Esophagus squamous epithelium (tissue), 4 donors: Measurements from ENCODE around the gene SUCLG2.

Experiments used
- POLR2A ChIP-seq, 4 donors: fragments of 450-650 bp; IDR thresholded peaks; one replicate each; pipeline ENCODE4 v1.6.1; 2017; ENCODE audit warnings: antibody characterized with exemption in 4 of 4, mild to moderate bottlenecking in 4 of 4, moderate library complexity in 3 of 4
- TF ChIP-seq, protein P1 (sequence below), 6 experiments: fragments of 450-650 bp in 4 of 6; fragments of 200-600 bp in 2 of 6; sonication (generic) in 2 of 6; IDR thresholded peaks; one replicate each; pipeline ENCODE4 v1.5.1; 2016 to 2019; ENCODE audit warnings: antibody characterized with exemption in 6 of 6, mild to moderate bottlenecking in 4 of 6, moderate library complexity in 4 of 6

DNA sequence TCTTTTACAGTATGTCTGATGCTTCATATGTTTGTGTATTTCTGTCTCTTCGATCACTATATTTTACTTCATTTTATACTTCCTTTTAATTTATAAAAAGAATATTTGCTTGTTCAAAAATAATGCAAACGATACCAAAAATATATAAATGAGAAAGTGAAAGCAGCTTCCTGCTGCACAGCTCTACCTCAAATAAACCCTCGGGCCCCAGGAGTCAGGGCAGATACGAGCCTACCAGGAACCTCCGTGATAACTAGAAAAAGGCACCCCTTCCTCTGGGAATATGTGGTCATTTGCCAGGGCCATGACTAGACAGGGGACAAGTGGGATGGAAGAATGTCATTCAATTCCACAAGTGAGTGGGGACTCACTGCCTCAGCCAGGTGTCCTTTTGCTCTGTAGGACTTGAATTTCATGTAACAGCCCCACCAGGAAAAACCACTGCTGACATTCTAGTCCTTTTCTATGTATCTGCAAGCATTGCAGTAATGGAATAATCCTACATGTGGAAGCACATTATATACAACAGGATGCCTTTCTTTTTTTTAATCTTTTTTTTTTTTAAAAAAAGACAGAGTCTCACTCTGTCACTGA is 133.3 kb downstream of the SUCLG2 start:
- TF ChIP-seq, protein P1, sequence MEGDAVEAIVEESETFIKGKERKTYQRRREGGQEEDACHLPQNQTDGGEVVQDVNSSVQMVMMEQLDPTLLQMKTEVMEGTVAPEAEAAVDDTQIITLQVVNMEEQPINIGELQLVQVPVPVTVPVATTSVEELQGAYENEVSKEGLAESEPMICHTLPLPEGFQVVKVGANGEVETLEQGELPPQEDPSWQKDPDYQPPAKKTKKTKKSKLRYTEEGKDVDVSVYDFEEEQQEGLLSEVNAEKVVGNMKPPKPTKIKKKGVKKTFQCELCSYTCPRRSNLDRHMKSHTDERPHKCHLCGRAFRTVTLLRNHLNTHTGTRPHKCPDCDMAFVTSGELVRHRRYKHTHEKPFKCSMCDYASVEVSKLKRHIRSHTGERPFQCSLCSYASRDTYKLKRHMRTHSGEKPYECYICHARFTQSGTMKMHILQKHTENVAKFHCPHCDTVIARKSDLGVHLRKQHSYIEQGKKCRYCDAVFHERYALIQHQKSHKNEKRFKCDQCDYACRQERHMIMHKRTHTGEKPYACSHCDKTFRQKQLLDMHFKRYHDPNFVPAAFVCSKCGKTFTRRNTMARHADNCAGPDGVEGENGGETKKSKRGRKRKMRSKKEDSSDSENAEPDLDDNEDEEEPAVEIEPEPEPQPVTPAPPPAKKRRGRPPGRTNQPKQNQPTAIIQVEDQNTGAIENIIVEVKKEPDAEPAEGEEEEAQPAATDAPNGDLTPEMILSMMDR (IDR thresholded peaks at IDR 0.05) = no peak
- TF ChIP-seq POLR2A (IDR thresholded peaks at IDR 0.05) = no peak
